Retinal pigment epithelial cell (primary cell): Measurements from ENCODE around the gene ZIC5.

ENCODE experiments used
- DNase-seq: peaks from one replicate; pipeline ENCODE4 v3.0.0-alpha.2; 2010; ENCODE audit warnings: low read depth
- H3K4me3 ChIP-seq: 2 replicates; pipeline ENCODE4 v1.5.1; 2011; ENCODE audit warnings: mild to moderate bottlenecking, low read length, control low read depth, moderate library complexity
- TF ChIP-seq, protein P1 (sequence below): conservative IDR thresholded peaks from 2 replicates; pipeline ENCODE4 v1.5.1; 2011; ENCODE audit warnings: low read depth, low read length, control low read depth, inconsistent platforms

ZIC5 gene

DNA sequence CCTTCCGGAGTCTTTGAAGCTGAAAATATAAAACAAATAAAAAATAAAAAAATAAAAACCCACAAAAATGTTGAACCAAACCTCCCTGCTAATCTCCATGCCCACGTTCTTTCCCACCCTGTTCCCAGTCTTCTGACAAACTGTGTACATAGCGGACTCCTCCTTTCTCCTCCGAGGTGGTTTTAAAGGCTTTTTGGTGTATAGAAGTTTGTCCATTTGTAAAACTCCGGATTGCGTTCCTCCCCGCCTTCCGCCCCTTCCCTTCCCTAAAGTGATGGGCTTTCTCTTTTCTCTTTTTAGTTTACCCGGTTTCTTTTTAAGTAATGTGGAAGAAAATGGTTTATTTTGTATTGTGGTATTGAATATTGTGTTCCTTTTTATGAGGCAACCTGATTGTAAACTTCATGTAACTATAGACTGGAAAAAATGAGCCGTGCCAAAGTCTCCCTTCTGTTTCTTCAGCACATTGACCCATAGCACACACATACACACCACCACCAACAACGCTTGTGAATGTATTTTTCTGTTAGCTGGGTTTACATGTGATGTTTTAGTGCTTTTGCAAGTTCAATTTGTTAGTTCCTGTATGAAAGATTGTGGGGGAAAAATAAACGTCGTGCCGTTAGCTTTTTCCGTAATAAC, 14.4 kb upstream of the ZIC5 start:
- no peak overlapping the region for H3K4me3 ChIP-seq
- DNase-seq: no peak
- TF ChIP-seq, protein P1, sequence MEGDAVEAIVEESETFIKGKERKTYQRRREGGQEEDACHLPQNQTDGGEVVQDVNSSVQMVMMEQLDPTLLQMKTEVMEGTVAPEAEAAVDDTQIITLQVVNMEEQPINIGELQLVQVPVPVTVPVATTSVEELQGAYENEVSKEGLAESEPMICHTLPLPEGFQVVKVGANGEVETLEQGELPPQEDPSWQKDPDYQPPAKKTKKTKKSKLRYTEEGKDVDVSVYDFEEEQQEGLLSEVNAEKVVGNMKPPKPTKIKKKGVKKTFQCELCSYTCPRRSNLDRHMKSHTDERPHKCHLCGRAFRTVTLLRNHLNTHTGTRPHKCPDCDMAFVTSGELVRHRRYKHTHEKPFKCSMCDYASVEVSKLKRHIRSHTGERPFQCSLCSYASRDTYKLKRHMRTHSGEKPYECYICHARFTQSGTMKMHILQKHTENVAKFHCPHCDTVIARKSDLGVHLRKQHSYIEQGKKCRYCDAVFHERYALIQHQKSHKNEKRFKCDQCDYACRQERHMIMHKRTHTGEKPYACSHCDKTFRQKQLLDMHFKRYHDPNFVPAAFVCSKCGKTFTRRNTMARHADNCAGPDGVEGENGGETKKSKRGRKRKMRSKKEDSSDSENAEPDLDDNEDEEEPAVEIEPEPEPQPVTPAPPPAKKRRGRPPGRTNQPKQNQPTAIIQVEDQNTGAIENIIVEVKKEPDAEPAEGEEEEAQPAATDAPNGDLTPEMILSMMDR: no peak

DNA sequence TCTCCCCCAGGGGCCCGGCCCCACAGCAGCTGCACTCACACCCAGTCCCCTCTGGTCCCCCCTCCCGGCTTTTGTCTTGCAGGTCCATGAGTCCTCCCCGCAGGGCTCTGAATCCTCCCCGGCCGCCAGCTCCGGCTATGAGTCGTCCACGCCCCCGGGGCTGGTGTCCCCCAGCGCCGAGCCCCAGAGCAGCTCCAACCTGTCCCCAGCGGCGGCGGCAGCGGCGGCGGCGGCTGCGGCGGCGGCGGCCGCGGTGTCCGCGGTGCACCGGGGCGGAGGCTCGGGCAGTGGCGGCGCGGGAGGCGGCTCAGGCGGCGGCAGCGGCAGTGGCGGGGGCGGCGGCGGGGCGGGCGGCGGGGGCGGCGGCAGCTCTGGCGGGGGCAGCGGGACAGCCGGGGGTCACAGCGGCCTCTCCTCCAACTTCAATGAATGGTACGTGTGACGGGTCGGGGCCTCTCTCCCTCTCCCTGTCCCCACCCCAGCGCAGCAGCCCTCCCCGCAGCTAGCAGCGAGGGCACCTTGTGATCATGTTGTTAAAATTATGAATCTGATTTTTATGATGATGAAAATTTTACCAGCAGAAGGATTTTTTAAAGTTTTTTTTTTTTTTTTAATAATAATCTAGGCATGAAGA, 13.8 kb upstream of the ZIC5 start:
- no peak for DNase-seq
- TF ChIP-seq, protein P1: no peak
- H3K4me3 ChIP-seq: no peak overlapping the region

DNA sequence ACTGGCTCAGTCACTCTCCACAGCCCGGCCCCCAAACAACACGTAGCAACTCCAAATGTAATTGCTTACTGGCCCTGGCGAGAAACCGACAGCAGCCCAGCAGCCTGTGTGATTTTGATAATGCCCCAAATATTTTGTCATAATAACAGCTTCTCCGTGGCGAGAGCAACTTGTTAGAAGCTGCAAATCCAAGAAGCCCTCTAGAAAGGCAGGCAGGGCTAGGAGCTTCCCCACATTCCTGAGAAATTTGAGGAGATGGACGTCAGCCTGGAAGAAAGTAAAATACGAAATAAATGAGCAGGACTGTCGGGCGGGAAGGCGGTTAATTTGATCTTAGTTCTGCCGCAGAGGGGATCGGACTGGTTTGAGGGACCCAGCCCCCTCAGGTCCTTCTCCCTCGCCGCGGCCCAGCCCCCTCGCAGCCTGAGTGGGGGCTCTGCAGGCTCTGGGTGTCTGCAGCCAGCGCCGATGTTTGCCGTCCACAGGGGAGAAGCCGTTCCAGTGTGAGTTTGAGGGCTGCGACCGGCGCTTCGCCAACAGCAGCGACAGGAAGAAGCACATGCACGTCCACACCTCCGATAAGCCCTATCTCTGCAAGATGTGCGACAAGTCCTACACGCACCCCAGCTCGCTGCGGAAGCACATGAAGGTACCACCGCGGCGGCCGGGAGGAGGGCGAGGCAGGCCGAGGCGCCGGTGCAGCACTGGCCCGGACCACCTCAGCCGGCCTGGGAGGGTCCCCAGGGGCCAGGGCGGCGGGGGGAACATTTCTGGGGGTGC, 13.1 kb upstream of the ZIC5 start:
- no peak for DNase-seq
- TF ChIP-seq, protein P1: no peak
- no peak overlapping the region for H3K4me3 ChIP-seq

DNA sequence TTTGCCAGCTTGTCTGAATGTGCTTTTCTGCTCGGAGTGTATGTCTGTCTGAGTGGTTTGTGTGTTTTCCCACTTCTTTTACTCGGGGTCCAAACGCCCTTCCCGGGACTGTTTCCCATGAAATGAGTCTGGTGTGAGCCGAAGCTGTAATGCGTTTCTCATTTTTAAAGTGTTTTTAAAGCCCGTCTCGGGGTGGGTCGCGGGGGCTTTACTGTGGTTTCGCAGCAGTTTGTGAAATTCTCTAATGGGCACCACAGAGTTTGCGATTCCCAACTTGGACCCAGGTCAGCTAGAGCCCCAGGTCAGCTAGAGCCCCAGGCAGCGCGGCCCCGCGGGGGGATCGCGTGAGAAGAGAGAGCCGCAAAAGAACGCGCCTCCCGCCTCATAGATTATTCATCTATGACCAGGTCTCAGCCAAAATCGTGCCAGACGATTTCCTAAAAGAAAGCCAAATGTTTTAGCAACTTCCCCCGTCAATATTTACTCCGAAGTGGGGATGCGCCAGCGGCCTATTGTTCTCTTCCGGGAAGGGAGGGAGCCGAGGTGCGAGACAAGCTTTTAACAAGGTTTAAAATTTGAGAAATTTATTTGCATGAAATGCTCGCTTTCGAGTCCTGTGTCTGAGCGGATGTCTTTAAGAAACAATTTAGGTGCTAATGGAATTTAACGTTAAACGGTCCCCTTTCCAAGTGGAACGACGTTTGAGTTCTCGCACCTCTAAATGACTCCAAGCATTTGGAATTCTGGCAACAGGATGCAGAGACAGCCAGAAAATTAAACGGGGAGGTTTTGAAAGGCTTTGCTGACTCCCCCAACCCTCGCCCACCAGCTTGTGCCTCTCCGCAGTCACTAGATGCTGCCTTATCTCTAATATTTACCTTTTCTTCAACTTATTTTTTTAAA, 12.2 kb upstream of the ZIC5 start:
- TF ChIP-seq, protein P1: no peak
- no peak for DNase-seq
- H3K4me3 ChIP-seq: no peak overlapping the region

DNA sequence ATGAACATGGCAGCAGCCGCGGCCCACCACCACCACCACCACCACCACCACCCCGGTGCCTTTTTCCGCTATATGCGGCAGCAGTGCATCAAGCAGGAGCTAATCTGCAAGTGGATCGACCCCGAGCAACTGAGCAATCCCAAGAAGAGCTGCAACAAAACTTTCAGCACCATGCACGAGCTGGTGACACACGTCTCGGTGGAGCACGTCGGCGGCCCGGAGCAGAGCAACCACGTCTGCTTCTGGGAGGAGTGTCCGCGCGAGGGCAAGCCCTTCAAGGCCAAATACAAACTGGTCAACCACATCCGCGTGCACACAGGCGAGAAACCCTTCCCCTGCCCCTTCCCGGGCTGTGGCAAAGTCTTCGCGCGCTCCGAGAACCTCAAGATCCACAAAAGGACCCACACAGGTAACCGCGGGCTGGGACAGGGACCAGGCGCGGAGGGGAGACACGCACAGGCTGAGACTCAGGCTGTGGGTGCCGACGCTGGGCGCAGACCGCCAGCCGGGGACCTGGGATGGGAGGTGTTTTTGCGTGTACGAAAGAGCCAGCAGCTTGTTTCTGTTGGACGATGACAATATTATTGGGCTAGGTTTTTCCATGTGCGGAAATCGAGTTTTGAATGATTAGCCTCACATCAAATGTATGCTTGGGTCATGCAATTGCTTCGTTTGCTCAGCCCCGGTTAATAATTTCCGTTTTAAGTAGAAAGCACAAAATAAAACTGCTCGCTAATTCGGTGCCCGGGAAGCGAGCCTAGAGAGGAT, 11.3 kb upstream of the ZIC5 start:
- H3K4me3 ChIP-seq: no peak overlapping the region
- DNase-seq: no peak
- TF ChIP-seq, protein P1: no peak

DNA sequence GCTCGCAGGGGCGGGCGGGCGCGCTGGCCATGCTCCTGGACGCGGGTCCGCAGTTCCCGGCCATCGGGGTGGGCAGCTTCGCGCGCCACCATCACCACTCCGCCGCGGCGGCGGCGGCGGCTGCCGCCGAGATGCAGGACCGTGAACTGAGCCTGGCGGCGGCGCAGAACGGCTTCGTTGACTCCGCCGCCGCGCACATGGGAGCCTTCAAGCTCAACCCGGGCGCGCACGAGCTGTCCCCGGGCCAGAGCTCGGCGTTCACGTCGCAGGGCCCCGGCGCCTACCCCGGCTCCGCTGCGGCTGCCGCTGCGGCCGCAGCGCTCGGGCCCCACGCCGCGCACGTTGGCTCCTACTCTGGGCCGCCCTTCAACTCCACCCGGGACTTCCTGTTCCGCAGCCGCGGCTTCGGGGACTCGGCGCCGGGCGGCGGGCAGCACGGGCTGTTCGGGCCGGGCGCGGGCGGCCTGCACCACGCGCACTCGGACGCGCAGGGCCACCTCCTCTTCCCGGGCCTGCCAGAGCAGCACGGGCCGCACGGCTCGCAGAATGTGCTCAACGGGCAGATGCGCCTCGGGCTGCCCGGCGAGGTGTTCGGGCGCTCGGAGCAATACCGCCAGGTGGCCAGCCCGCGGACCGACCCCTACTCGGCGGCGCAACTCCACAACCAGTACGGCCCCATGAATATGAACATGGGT, 10.6 kb upstream of the ZIC5 start:
- no peak overlapping the region for H3K4me3 ChIP-seq
- TF ChIP-seq, protein P1: no peak
- no peak for DNase-seq
